RWPE1 (cell line): ENCODE data around the gene SLC27A4.

ENCODE experiments used
- CTCF ChIA-PET: fragments of 350-600 bp; sonication (Branson Sonifier 250); formaldehyde crosslinking; extraction: SDS; loops from one replicate; lab custom pipeline; 2021; lab: Yijun Ruan, JAX
- POLR2A ChIA-PET: fragments of 400-600 bp; formaldehyde crosslinking; extraction: SDS; loops from one replicate; lab custom pipeline; 2020; ENCODE audit warnings: antibody characterized with exemption; ENCODE audit not compliant: low non-redundant PET; lab: Yijun Ruan, JAX
- DNase-seq: peaks from one replicate; pipeline ENCODE4 v3.0.0; 2012; ENCODE audit warnings: low spot score
- H3K27ac ChIP-seq: fragments of 450-650 bp; 2 replicates; pipeline ENCODE4 v1.5.1; 2017
- CTCF ChIP-seq: fragments of 450-650 bp; conservative IDR thresholded peaks from 2 replicates; pipeline ENCODE4 v1.5.1; 2017; ENCODE audit warnings: low read depth, mild to moderate bottlenecking

Gene SLC27A4

GRCh38 chr9:128409978-128410377, 69.7 kb downstream of the SLC27A4 start:
- TF ChIP-seq CTCF = no peak
- no peak overlapping the region for H3K27ac ChIP-seq
- DNase-seq = no peak
- POLR2A ChIA-PET = interaction anchor here (0.6 kb wide), 1 partner anchor 132 kb away, joined by 4 read pairs; no protein-coding TSS in a partner anchor
- CTCF ChIA-PET = interaction anchor here (0.6 to 3.4 kb wide), 4 partner anchors 11 to 89 kb away, joined by 3 to 33 read pairs (median 4); partner anchors contain the start of gene CERCAM
